Esophagus squamous epithelium (tissue), 4 donors: ENCODE data around the gene APBB1IP.

ENCODE experiments used
- POLR2A ChIP-seq, 4 donors: fragments of 450-650 bp; IDR thresholded peaks; one replicate each; pipeline ENCODE4 v1.6.1; 2017; ENCODE audit warnings: antibody characterized with exemption in 4 of 4, mild to moderate bottlenecking in 4 of 4, moderate library complexity in 3 of 4
- TF ChIP-seq, protein P1 (sequence below), 6 experiments: fragments of 450-650 bp in 4 of 6; fragments of 200-600 bp in 2 of 6; sonication (generic) in 2 of 6; IDR thresholded peaks; one replicate each; pipeline ENCODE4 v1.5.1; 2016 to 2019; ENCODE audit warnings: antibody characterized with exemption in 6 of 6, mild to moderate bottlenecking in 4 of 6, moderate library complexity in 4 of 6

DNA sequence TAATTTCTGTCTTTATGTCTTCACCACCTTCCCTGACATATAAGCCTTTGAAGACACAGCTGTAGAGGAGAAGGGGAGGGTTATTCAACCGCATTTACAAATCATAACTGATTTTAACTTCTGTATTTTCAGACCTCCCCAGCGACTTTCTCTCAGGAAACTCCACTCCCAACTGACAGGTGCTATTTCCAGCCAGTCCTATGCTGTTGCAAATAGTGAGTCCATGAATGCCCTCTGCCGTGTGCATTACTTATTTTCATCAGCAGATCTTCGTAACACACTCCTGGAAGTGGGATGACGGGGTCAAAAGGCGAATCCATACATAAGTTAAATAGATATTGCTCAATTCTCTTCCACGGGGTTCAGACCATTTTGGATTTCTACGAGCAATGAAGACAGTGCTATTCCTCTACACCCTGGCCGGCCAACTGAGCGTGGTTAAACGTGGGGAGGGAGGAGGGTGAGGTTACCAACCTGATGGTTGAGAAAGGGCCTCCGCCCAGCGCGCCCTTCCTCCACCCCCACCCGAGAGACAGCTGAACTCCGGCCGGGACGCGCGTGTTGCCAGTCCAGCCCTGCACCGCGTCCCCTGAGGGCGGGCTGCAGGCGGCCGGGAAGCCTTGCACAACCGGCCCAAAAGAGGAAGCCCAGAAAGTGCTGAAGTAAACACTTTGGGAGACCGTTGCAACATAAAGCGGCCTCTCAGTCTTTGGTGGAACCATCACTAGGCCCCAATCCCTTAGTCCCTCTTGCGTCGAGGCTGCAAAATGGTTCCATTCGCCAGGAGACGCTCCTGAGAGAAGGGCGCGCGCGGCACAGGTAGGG, at the start of gene APBB1IP:
- TF ChIP-seq POLR2A (IDR thresholded peaks at IDR 0.05), result peak in 2 of 4 donors; percentile 30 to 55
- TF ChIP-seq, protein P1, sequence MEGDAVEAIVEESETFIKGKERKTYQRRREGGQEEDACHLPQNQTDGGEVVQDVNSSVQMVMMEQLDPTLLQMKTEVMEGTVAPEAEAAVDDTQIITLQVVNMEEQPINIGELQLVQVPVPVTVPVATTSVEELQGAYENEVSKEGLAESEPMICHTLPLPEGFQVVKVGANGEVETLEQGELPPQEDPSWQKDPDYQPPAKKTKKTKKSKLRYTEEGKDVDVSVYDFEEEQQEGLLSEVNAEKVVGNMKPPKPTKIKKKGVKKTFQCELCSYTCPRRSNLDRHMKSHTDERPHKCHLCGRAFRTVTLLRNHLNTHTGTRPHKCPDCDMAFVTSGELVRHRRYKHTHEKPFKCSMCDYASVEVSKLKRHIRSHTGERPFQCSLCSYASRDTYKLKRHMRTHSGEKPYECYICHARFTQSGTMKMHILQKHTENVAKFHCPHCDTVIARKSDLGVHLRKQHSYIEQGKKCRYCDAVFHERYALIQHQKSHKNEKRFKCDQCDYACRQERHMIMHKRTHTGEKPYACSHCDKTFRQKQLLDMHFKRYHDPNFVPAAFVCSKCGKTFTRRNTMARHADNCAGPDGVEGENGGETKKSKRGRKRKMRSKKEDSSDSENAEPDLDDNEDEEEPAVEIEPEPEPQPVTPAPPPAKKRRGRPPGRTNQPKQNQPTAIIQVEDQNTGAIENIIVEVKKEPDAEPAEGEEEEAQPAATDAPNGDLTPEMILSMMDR (IDR thresholded peaks at IDR 0.05), result no peak
